ENCODE results near the gene MIPEP. TPM values are rescaled to one million over a fixed set of nuclear protein-coding genes. Genes with fewer than 3 reads are reported as not detected.
A peak's percentile ranks its signal among the peaks of the same experiment; 100 is the strongest.

MIPEP gene
- total RNA-seq, 2 experiments from 2014 or later: 3.9 to 4.8 TPM

- ChIA-PET CTCF (no interaction called here), POLR2A (no interaction called here)
- ATAC-seq (ENCODE audit: poor library complexity) (peak; percentile 26), DNase-seq (no peak)
- Mint-ChIP-seq H3K36me3 (ENCODE audit: low read depth) (no peaks in the 10 kb centered on the region), H3K4me3 (peak overlapping the region; percentile 17), H3K9me3 (no peaks in the 10 kb centered on the region), H3K27ac (peak overlapping the region; percentile 74), H3K27me3 (no peaks in the 10 kb centered on the region), H3K4me1 (ENCODE audit: low read depth) (peaks cover 30% of the 10 kb centered on the region)
- intact Hi-C loops (cut with DNase I, micrococcal nuclease): no loop called here
- Histone ChIP-seq H3K9me3 (ENCODE audit: control insufficient read depth in 1 of 2, insufficient read depth in 1 of 2, low read length in 2 of 2) (no peaks in the 10 kb centered on the region), H3K27ac (ENCODE audit: low read depth in 1 of 2, low read length in 2 of 2) (no peak overlapping the region), H3K36me3 (ENCODE audit: insufficient read depth, low read length) (no peaks in the 10 kb centered on the region), H3K27me3 (ENCODE audit: control insufficient read depth in 1 of 2, insufficient read depth in 2 of 2, low read length in 2 of 2) (no peaks in the 10 kb centered on the region), H3K4me1 (ENCODE audit: insufficient read depth, low read length) (peaks cover 8% of the 10 kb centered on the region), H3K4me3 (ENCODE audit: low read length) (no peak overlapping the region)
- no peak for TF ChIP-seq CTCF (IDR thresholded peaks at IDR 0.05)
Observed at GRCh38 chr13:23718996-23719395, 170.2 kb downstream of the MIPEP start.

GRCh38 chr13:23716401-23716800 lies 172.8 kb downstream of the MIPEP start:
- TF ChIP-seq CTCF (IDR thresholded peaks at IDR 0.05): no peak
- Mint-ChIP-seq H3K4me3 (no peak overlapping the region), H3K9me3 (peaks cover 3% of the 10 kb centered on the region), H3K27me3 (no peaks in the 10 kb centered on the region), H3K27ac (no peak overlapping the region), H3K36me3 (ENCODE audit: low read depth) (no peaks in the 10 kb centered on the region), H3K4me1 (ENCODE audit: low read depth) (peaks cover 30% of the 10 kb centered on the region)
- Histone ChIP-seq H3K4me3 (ENCODE audit: low read length) (no peak overlapping the region), H3K27me3 (ENCODE audit: control insufficient read depth in 1 of 2, insufficient read depth in 2 of 2, low read length in 2 of 2) (no peaks in the 10 kb centered on the region), H3K4me1 (ENCODE audit: insufficient read depth, low read length) (peaks cover 8% of the 10 kb centered on the region), H3K9me3 (ENCODE audit: control insufficient read depth in 1 of 2, insufficient read depth in 1 of 2, low read length in 2 of 2) (no peaks in the 10 kb centered on the region), H3K36me3 (ENCODE audit: insufficient read depth, low read length) (no peaks in the 10 kb centered on the region), H3K27ac (ENCODE audit: low read depth in 1 of 2, low read length in 2 of 2) (no peak overlapping the region)
- intact Hi-C loops (cut with DNase I, micrococcal nuclease): no loop called here
- POLR2A ChIA-PET: no interaction called here
- CTCF ChIA-PET: no interaction called here
- no peak for ATAC-seq (ENCODE audit: poor library complexity)
- DNase-seq: no peak

- Mint-ChIP-seq H3K9me3 (peaks cover 3% of the 10 kb centered on the region), H3K27ac (no peak overlapping the region), H3K4me1 (ENCODE audit: low read depth) (peaks cover 30% of the 10 kb centered on the region), H3K36me3 (ENCODE audit: low read depth) (no peaks in the 10 kb centered on the region), H3K27me3 (no peaks in the 10 kb centered on the region), H3K4me3 (no peak overlapping the region)
- Histone ChIP-seq H3K4me3 (ENCODE audit: low read length) (no peak overlapping the region), H3K36me3 (ENCODE audit: insufficient read depth, low read length) (no peaks in the 10 kb centered on the region), H3K9me3 (ENCODE audit: control insufficient read depth in 1 of 2, insufficient read depth in 1 of 2, low read length in 2 of 2) (no peaks in the 10 kb centered on the region), H3K27me3 (ENCODE audit: control insufficient read depth in 1 of 2, insufficient read depth in 2 of 2, low read length in 2 of 2) (no peaks in the 10 kb centered on the region), H3K4me1 (ENCODE audit: insufficient read depth, low read length) (peaks cover 8% of the 10 kb centered on the region), H3K27ac (ENCODE audit: low read depth in 1 of 2, low read length in 2 of 2) (no peak overlapping the region)
- ATAC-seq (ENCODE audit: poor library complexity) (no peak), DNase-seq (peak in 3 of 14 experiments; percentile 3 to 27 (median 24))
- POLR2A ChIA-PET: no interaction called here
- intact Hi-C loops (cut with DNase I, micrococcal nuclease): no loop called here
- CTCF ChIA-PET: no interaction called here
- no peak for TF ChIP-seq CTCF (IDR thresholded peaks at IDR 0.05)
Observed at GRCh38 chr13:23715762-23716235, 173.4 kb downstream of the MIPEP start.
